Urothelium cell line (cell line): Measurements from ENCODE around the gene SMAD1.
A peak's percentile ranks its signal among the peaks of the same experiment; 100 is the strongest.
"Not testable (repeated sequence)": the region's sequence is repeated elsewhere in the genome, so short reads cannot be mapped to it uniquely, and the experiment has no call there.

Experiments used
- DNase-seq: peaks from one replicate; pipeline ENCODE4 v3.0.0; 2011; ENCODE audit warnings: low spot score, mixed read lengths
- FAIRE-seq: peaks from 2 replicates; lab custom pipeline; 2011; peaks lifted over from hg19 to GRCh38; lab: Jason Lieb, UNC

Gene SMAD1

GRCh38 chr4:145524552-145524951 lies 42.9 kb downstream of the SMAD1 start:
- DNase-seq (no peak), FAIRE-seq (no peak)

DNA sequence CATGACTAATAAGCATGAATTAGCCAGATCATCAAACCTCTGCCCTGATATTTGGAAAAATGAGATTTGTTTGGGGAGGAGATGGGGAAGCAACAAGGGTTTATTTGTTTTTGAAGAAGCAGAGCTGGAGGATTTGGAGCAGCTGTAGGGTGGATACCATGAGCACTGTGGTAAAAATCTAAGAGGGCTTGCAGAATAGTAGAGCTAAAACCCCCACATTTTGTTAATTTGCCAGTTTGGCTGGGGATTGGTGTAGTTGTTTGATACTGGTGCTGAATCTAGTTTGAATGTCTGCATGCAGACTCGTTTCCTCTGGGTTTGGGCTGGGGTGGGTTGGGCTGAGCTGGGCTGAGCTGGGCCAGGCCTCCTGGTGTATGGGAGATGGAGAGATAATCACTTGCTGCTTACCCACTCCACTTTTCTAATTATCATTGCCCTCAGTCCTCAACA lies 43.7 kb downstream of the SMAD1 start:
- DNase-seq, result no peak

GRCh38 chr4:145527773-145528172 lies 46.1 kb downstream of the SMAD1 start:
- DNase-seq (no peak), FAIRE-seq (no peak)

More for the DNA sequence above, 43.7 kb downstream of the SMAD1 start:
- FAIRE-seq, result no peak

DNA sequence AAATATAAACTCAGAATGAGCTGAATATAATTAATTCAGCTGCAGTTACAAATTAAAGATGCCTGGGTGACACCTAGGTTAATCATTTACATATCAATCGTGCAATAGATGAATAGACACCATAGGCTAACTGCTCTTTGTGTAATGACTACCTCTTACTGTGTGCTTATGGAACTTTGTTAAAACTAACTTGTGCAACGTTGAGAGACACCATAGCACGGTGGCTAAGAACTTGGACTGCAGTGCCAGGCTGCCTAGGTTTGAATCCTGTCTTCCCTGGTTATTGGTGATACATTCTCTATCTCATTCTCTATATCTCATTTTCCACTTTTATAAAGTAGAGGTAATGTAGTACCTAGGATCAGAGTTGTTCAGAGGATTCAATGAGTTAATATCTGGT lies 46.9 kb downstream of the SMAD1 start:
- DNase-seq (no peak), FAIRE-seq (no peak)

DNA sequence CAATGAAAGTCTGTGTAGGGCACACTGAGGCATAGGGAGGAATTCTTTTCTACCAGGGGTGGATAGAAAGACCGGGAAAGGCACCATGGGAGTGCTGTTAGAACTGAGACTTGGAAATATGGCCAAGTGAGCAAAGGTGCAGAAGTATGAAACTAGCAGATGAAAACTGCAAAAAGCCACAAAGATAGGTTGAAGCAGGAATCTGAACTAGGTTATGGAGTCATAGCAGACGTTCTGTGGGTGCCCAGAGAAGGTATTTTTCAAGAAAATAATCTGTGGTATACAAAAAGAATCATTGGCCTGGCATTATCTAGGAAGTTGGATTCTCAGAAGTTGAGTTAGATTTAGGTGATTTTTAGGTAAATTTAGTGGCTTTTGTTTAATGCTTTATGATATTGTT lies 48.5 kb downstream of the SMAD1 start:
- DNase-seq (no peak), FAIRE-seq (no peak)

DNA sequence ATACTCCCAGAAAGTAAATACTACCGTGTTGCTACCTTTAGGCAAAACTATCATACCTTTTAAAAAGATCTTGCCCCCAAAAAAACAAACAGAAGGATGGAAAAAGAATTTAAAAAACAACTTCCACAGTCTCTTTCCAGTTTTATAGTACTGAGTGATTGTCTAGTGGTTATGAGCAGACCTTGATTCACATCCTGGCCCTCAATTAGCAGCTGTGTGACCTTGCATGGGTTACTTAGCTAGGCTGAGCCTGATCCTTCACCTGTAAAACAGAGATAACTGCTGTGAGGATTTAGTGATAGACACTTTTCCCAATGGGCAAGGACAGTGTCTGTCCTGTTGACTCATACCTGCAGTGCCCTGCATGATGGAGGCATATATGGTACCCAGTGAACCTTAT lies 49.0 kb downstream of the SMAD1 start:
- no peak for FAIRE-seq

DNA sequence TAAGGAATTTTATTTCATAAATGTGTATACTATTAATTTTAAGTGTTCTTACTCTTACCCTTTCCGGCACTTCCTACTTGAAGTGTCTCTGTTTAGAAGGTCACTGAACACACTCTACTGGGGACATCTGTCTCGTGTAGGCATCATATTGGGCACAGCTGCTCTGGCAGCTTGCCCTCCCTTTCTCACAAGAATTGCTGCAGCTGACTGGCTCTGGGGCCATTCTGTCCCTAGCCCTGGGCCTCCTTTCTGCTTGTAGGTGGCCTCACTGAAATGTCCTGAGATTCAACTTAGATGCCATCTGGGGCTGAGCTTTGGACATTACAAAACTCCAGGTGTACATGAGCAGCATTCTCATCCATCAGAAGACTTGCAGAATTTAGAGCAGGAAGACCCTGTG lies 49.6 kb downstream of the SMAD1 start:
- DNase-seq, result no peak
- FAIRE-seq, result no peak

More for the DNA sequence above, 49.0 kb downstream of the SMAD1 start:
- no peak for DNase-seq

- DNase-seq (no peak), FAIRE-seq (no peak)
These were observed 50.2 kb downstream of the SMAD1 start for GRCh38 chr4:145531859-145532258.

DNA sequence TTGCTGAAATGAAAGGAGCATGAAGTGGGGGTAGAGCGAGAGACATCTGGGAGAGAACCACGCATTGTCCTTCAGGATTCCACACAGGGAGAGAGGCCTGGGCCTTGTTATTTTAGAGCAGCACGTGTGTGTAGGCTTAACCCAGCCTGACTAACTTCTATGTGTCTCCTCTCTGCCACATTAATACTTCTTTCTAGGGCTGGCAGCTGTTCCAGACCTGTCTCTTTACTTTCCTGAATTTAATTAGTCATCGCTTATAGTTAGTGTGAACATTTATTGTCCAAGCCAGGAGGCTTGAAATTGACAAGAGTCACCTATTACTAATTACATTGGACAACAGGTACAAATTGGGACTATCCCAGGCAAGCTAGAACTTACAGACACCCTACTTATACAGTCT lies 51.3 kb downstream of the SMAD1 start:
- DNase-seq (no peak), FAIRE-seq (no peak)

GRCh38 chr4:145533415-145533814 lies 51.8 kb downstream of the SMAD1 start:
- FAIRE-seq, DNase-seq: not testable (repeated sequence)

DNA sequence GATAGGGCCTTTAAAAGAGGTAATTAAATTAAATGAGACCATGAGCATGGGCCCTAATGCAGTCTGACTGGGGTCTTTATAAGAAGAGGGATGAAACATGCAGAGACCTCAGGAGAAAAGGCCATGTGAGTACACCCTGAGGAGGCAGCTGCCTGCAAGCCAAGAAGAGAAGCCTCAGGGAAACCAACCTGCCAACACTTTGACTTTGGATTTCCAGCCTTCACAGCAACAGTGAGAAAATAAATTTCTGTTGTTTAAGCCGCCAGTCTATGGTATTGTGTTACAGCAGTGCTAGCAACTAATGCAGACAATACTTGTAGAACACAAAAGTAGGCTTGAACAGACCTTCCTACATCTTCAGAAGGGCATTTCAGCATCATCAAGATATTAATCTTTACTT lies 52.3 kb downstream of the SMAD1 start:
- FAIRE-seq, result no peak

DNA sequence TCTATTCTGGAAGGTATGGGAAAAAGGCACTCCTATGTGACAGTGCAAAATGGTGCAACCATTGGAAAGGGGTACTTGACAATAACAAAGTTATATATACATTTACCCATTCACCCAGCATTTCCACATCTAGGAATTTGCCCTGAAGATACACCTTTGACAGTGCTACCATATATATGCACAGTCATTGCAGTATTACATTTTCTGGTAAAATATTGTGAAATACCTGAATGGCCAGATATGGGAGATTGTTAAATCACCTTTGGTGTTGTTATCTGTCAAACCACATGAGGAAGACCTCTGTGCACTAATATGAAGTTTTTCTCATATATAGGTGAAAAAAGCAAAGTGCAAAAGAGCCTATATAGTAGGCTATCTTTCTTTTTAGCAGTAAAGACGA lies 53.5 kb downstream of the SMAD1 start:
- FAIRE-seq, result no peak

More for the DNA sequence above, 52.3 kb downstream of the SMAD1 start:
- no peak for DNase-seq

DNA sequence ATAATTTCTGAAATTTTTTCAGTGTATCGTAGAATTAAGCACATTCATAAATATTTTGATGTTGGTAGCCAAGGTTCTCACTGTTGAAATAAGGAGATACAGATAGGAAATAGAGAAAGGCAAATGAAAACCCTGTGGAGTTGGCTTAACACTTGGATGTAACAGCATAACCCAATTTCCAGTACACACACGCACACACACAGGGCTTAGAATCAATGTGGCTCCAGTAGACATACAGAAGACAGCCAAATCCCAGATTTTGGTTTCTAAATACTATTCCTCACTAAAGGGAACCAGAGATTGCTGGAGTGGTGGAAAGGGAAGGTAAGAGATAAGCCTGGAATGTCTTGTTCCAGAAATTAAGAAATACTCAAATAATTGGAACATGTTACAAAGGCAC lies 54.4 kb downstream of the SMAD1 start:
- FAIRE-seq (no peak), DNase-seq (no peak)

More for the DNA sequence above, 53.5 kb downstream of the SMAD1 start:
- no peak for DNase-seq

- DNase-seq, result no peak
- no peak for FAIRE-seq
These were observed 56.9 kb downstream of the SMAD1 start for GRCh38 chr4:145538596-145538995.

- DNase-seq, result no peak
- no peak for FAIRE-seq
These were observed 58.0 kb downstream of the SMAD1 start for GRCh38 chr4:145539671-145540070.

DNA sequence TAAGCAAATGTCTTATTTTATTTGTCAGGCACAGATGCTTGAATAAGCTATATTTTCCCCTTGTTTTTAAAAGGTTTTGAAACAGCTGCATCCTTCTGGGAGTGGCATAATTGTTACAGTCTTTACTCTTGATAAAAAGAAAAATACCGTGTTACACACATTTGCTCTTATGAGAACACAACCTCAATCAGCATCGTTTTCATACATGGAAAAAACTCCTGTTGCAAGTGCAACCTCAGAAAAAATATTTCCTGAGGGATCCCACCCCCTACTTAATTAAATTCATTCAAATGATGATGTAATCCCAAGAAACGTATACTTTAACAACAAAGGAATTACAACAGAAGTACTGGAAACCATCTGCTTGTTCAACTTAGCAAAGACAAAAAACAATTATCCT lies 58.6 kb downstream of the SMAD1 start:
- FAIRE-seq (no peak), DNase-seq (no peak)

DNA sequence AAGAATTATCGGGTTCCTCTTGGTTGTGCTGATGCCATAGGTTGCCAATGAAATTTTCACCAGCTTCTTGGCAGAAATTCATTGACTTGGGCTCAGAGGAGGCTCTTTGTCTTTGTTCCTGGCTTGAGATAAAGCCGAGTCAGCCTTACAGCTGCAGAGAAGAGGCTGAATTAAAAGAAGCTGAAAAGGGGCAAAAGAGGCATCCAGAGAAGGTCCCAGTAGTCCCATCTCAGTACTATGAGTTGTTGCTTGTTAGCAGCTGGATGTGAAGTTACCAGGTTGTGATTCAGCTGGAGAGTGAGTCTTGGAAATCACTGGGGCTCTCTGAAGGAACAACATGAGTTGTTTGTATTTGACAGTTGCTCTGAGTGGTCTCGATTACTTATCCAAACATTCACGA lies 59.7 kb downstream of the SMAD1 start:
- no peak for DNase-seq

DNA sequence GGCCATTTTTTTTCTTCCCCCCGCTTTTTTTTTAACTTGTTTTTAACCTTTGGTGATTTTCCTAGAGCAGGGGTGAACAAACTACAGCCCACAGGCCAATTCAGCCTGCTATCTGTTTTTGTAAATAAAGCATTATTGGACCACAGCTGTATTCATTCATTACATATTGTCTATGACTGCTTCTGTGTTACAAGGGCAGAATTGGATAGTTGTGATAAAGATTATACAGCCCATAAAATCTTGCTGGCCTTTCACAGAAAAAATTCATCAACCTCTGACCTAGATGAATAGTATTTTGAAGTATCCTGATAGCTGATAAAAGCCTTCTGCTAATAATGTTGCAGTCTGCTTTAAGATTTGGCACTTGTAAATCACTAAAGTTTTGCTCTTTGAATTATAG lies 63.4 kb downstream of the SMAD1 start:
- DNase-seq (no peak), FAIRE-seq (no peak)

More for the DNA sequence above, 59.7 kb downstream of the SMAD1 start:
- FAIRE-seq, result no peak

DNA sequence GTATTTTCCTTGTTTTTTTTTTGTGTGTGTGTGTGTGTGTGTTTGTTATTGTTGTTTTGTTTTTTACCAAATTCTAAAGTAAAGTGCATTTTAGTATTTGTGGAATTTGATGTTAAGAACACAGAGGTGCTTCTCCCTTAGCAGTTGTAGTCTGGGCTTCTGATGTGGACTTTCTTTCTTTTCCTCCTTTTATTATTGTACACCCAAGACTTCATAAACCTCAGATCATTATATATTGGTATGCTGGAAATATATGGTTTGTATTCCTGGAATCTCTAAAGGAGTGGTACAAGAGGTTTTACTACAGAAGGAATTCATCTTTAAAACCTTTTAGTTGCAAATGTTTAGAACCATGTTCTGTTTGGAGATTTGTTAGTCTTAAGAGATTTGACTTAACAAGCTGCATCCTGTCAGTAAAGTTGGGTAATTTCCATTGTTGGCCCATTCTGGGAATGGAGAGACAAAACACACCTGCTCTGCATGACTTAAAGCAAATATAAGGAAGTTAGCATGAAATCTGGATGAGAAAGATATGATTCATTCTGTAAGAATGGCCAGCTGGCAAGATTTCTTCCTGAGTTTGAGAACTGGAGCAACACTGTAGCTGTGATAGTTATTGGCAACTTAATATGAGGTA lies 64.0 kb downstream of the SMAD1 start:
- FAIRE-seq (no peak), DNase-seq (peak; percentile 56)

GRCh38 chr4:145546175-145546915 lies 64.7 kb downstream of the SMAD1 start:
- no peak for FAIRE-seq
- no peak for DNase-seq

- FAIRE-seq, result no peak
- DNase-seq, result no peak
These were observed 70.0 kb downstream of the SMAD1 start for GRCh38 chr4:145551660-145552059.

DNA sequence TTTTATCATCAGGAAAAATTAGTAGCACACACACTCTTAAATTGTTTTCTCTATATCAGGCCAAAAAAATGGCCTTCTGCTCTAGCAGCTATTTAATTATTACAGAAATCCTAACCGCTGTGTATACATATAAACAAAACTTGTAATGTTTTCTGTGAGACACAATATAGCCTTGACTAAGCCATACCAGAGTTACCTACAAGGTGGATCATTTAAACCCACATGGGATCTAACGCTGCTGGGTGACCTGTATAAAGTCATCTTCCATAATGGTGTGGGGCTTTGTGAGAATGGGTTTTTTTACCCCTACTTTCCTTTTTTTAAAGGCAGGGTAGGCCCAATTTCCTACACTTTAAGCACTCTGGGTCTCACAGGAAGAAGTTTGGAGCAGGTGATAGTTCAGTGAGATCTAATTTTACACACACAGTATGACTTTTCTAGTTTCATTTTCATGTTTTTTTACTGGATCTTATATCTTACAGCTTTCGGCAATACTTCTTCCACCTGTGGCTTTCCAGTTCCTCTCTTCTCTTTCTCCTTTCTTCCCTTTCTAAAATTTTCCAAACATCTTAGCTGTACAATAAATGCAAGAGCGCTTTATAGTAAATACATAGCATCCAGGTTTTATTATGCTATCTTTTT lies 70.6 kb downstream of the SMAD1 start:
- FAIRE-seq (no peak), DNase-seq (no peak)
